OCI-LY7 (cell line): Measurements from ENCODE around the gene ORC1. TPM values are rescaled to one million over a fixed set of nuclear protein-coding genes. Genes with fewer than 3 reads are reported as not detected.

Source experiments
- BruUV-seq: library from RNA; stranded (reverse); fragments of 400-500 nt; replicated peaks from 2 replicates; lab custom pipeline; 2021; lab: Mats Ljungman, UMichigan
- CTCF ChIA-PET: fragments of 300-600 bp; sonication (Branson Sonifier 250); formaldehyde crosslinking; loops from one replicate; lab custom pipeline; 2022; ENCODE audit warnings: antibody characterized with exemption; ENCODE audit not compliant: unreplicated experiment; lab: Charles Lee
- POLR2A ChIA-PET: fragments of 300-600 bp; sonication (Branson Sonifier 250); formaldehyde crosslinking; loops from one replicate; lab custom pipeline; 2022; ENCODE audit warnings: antibody characterized with exemption; lab: Charles Lee
- DNase-seq: peaks from one replicate; pipeline ENCODE4 v3.0.0-alpha.2; 2015; ENCODE audit warnings: low spot score
- H2AFZ ChIP-seq: fragments of 200-600 bp; sonication (generic), shearing (Covaris generic); 2 replicates; pipeline ENCODE4 v1.6.1; 2014; ENCODE audit warnings: mild to moderate bottlenecking, antibody characterized with exemption, low read length, moderate library complexity
- H3K27ac ChIP-seq: fragments of 200-600 bp; sonication (generic); 2 replicates; pipeline ENCODE4 v1.5.1; 2014; ENCODE audit warnings: mixed run types, low read depth, mild to moderate bottlenecking, moderate library complexity, low read length, inconsistent platforms; ENCODE audit not compliant: poor library complexity, severe bottlenecking
- H3K36me3 ChIP-seq: fragments of 200-600 bp; sonication (generic); 2 replicates; pipeline ENCODE4 v1.6.1; 2014; ENCODE audit warnings: mild to moderate bottlenecking, antibody characterized with exemption, low read length, moderate library complexity, mixed read lengths; ENCODE audit not compliant: insufficient read depth
- H3K4me1 ChIP-seq: fragments of 200-600 bp; sonication (generic); 2 replicates; pipeline ENCODE4 v1.5.1; 2014; ENCODE audit warnings: mild to moderate bottlenecking, low read length; ENCODE audit not compliant: insufficient read depth, poor library complexity, severe bottlenecking
- H3K4me2 ChIP-seq: fragments of 200-600 bp; sonication (generic); 2 replicates; pipeline ENCODE4 v1.6.1; 2014; ENCODE audit warnings: mild to moderate bottlenecking, low read length
- H3K4me3 ChIP-seq: fragments of 200-600 bp; sonication (generic); 2 replicates; pipeline ENCODE4 v1.5.1; 2014; ENCODE audit warnings: mild to moderate bottlenecking, low read depth, low read length; ENCODE audit not compliant: poor library complexity, severe bottlenecking
- H3K79me2 ChIP-seq: fragments of 200-600 bp; sonication (generic); 2 replicates; pipeline ENCODE4 v1.6.1; 2016; ENCODE audit warnings: low read depth, mild to moderate bottlenecking, low read length, moderate library complexity, mixed read lengths; ENCODE audit not compliant: insufficient read depth
- H3K9me2 ChIP-seq: fragments of 200-600 bp; sonication (generic); 2 replicates; pipeline ENCODE4 v1.6.1; 2016; ENCODE audit warnings: mild to moderate bottlenecking, low read length, mixed read lengths; ENCODE audit not compliant: insufficient read depth
- H3K9me3 ChIP-seq: fragments of 200-600 bp; sonication (generic); 2 replicates; pipeline ENCODE4 v1.6.1; 2014; ENCODE audit warnings: mild to moderate bottlenecking, mixed run types, low read length, mixed read lengths
- H4K20me1 ChIP-seq: fragments of 200-600 bp; sonication (generic); 2 replicates; pipeline ENCODE4 v1.6.1; 2014; ENCODE audit warnings: mild to moderate bottlenecking, antibody characterized with exemption, low read length, moderate library complexity, mixed read lengths; ENCODE audit not compliant: insufficient read depth
- EZH2phosphoT487 ChIP-seq: fragments of 200-600 bp; sonication (generic); IDR thresholded peaks from 2 replicates; pipeline ENCODE4 v1.6.1; 2018; ENCODE audit warnings: low read depth, borderline replicate concordance, mild to moderate bottlenecking, mixed run types, antibody characterized with exemption, low read length, moderate library complexity, mixed read lengths
- intact Hi-C: fragments of 100-400 bp; cut with micrococcal nuclease; formaldehyde crosslinking; loops from one replicate; pipeline ENCODE4 v1.10.0; 2022; ENCODE audit not compliant: unreplicated experiment
- total RNA-seq, 2 experiments: library from RNA; depleted of rRNA in 1 of 2; stranded (reverse); fragments of >200 nt in 1 of 2; shearing (Covaris generic) in 1 of 2; gene quantifications; 2 replicates each; pipeline ENCODE4 v1.2.3, GENCODE V29; 2014 to 2022
- TF ChIP-seq, protein P1 (sequence below): fragments of 200-600 bp; sonication (generic); conservative IDR thresholded peaks from 2 replicates; pipeline ENCODE4 v1.5.1; 2014; ENCODE audit warnings: mild to moderate bottlenecking, antibody characterized with exemption, low read length, moderate library complexity, mixed read lengths

ORC1 gene
- total RNA-seq, 2 experiments from 2014 or later, result 37.7 to 39.0 TPM

DNA sequence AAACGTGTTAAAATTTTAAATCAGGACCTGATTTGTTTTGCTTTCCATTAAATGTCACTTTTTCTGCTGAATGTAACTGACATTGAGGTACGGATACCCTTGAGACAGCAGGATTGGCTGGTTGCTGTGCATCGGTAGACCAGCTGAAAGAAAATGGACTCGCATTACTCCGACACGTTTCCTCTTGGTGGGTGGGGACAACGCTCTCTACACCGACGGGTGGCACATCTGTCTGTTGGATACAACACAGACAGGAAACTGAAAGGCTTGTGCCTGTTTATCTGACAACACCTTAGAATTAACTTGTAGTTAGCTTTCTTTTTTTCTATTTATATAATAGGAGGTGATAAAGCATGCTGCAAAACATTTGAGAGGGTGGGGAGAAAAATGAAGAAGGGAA lies 19.5 kb upstream of the ORC1 start:
- no peaks in the 10 kb centered on the region for H3K79me2 ChIP-seq
- ChIA-PET POLR2A (no interaction called here), CTCF (no interaction called here)
- no peaks in the 10 kb centered on the region for H3K9me2 ChIP-seq
- no peak overlapping the region for H3K27ac ChIP-seq
- H3K36me3 ChIP-seq, result peaks cover 73% of the 10 kb centered on the region
- H3K9me3 ChIP-seq, result no peaks in the 10 kb centered on the region
- no peak for DNase-seq
- TF ChIP-seq EZH2phosphoT487, result no peak
- TF ChIP-seq, protein P1, sequence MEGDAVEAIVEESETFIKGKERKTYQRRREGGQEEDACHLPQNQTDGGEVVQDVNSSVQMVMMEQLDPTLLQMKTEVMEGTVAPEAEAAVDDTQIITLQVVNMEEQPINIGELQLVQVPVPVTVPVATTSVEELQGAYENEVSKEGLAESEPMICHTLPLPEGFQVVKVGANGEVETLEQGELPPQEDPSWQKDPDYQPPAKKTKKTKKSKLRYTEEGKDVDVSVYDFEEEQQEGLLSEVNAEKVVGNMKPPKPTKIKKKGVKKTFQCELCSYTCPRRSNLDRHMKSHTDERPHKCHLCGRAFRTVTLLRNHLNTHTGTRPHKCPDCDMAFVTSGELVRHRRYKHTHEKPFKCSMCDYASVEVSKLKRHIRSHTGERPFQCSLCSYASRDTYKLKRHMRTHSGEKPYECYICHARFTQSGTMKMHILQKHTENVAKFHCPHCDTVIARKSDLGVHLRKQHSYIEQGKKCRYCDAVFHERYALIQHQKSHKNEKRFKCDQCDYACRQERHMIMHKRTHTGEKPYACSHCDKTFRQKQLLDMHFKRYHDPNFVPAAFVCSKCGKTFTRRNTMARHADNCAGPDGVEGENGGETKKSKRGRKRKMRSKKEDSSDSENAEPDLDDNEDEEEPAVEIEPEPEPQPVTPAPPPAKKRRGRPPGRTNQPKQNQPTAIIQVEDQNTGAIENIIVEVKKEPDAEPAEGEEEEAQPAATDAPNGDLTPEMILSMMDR, result no peak
- H3K4me1 ChIP-seq, result no peaks in the 10 kb centered on the region
- no peak overlapping the region for H2AFZ ChIP-seq
- no TSS peak for BruUV-seq
- H4K20me1 ChIP-seq, result no peaks in the 10 kb centered on the region
- no peak overlapping the region for H3K4me2 ChIP-seq
- intact Hi-C loops, result no loop called here
- H3K4me3 ChIP-seq, result no peak overlapping the region

DNA sequence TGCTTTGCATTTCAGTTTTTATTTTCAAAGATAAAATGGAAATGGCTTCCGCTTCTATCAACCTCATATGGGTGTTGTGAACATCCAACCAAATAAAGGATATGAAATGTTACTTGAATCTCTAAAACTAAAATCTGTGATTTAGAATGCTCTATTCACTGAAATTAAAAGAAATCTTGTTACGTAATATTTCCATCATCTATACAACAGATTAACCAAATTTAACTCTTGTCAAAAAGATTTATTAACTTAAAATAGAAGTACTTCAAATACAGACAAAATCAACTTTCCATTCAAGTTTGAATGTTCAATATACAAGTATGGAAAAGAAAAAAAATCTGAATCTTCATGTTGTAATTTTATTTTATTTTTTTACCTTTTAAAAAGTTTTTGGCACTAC lies 18.8 kb upstream of the ORC1 start:
- Histone ChIP-seq H3K79me2 (no peaks in the 10 kb centered on the region), H3K36me3 (peaks cover 78% of the 10 kb centered on the region), H3K4me3 (no peak overlapping the region), H3K9me3 (no peaks in the 10 kb centered on the region), H3K9me2 (no peaks in the 10 kb centered on the region), H4K20me1 (no peaks in the 10 kb centered on the region), H3K4me2 (no peak overlapping the region), H2AFZ (no peak overlapping the region), H3K27ac (no peak overlapping the region), H3K4me1 (no peaks in the 10 kb centered on the region)
- CTCF ChIA-PET, result no interaction called here
- BruUV-seq, result no TSS peak
- DNase-seq, result no peak
- no peak for TF ChIP-seq EZH2phosphoT487
- TF ChIP-seq, protein P1, result no peak
- intact Hi-C loops, result no loop called here
- POLR2A ChIA-PET, result no interaction called here

DNA sequence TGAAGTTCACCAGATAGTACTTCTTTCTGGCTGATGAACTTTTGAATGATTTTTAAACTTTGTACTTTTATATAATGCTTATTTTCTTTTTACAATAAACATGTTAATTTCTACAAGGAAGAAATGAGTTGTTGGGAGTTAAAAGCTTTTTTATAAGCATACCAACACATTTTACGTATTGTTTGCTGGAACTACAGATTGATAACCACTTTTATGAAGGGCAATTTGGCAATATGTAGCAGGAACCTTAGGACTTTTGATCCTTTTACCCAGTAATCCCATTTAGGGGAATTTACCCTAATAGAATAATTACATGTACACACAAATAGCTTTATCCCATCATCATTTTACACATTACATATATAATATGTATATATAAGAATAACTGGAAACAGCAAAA lies 16.5 kb upstream of the ORC1 start:
- no peaks in the 10 kb centered on the region for H3K9me2 ChIP-seq
- peaks cover 95% of the 10 kb centered on the region for H3K36me3 ChIP-seq
- ChIA-PET POLR2A (interaction anchor here (0.9 kb wide), 1 partner anchor 259 kb away, joined by 3 read pairs; no protein-coding TSS in a partner anchor), CTCF (interaction anchor here (1.0 kb wide), 1 partner anchor 17 kb away, joined by 3 read pairs; no protein-coding TSS in a partner anchor)
- H3K4me3 ChIP-seq, result no peak overlapping the region
- no peak for DNase-seq
- H3K27ac ChIP-seq, result no peak overlapping the region
- H2AFZ ChIP-seq, result no peak overlapping the region
- no peaks in the 10 kb centered on the region for H4K20me1 ChIP-seq
- no peaks in the 10 kb centered on the region for H3K79me2 ChIP-seq
- no TSS peak for BruUV-seq
- intact Hi-C loops, result no loop called here
- H3K9me3 ChIP-seq, result no peaks in the 10 kb centered on the region
- TF ChIP-seq, protein P1, result no peak
- no peak for TF ChIP-seq EZH2phosphoT487
- H3K4me2 ChIP-seq, result no peak overlapping the region
- no peaks in the 10 kb centered on the region for H3K4me1 ChIP-seq
